NOMO-1 treated with dmso at 0.1 percent for 144 hours (cell line): ENCODE results near the gene DNAH5.

Source experiments
- DNase-seq: peaks from one replicate; lab custom pipeline; 2025; ENCODE audit not compliant: unreplicated experiment; lab: John Stamatoyannopoulos, UW

DNAH5 gene

DNA sequence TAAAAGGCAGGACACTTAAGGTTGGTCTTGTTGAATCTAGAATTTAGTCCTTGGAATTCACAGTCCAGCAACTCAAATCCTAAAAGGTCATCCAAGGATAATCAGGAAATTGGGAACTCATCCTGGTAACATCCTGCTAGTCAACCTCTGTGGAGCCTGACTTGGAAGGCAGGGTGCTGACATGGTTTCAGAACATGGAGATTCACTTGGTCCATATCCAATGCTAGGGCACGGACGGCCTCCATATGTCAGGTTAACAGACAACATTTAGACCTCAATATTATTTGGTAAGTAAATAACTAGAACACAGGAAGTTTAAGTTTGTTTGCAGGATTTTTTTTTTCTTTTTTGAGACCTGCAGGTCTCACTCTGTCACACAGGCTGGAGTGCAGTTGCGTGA is 783 bp upstream of the DNAH5 start:
- DNase-seq: no peak

DNA sequence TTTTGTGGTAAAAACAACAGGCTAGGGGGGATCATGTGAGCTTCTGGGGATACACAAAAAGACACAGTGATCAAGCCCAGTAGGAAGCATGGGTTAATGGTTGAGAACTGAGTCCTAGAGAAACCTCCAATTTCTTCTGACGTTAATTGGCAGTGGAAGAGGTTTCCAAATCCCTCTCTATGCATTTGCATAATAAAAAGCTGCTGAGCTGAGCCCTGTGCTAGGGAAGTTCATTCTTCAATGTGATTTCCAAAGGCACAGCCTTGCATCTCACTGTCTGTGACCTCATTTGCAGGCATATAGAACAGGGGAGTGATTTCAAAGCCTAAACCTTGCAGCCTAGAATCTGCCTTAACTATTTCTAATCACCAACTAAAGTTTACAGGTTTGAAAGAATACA is 812 bp downstream of the DNAH5 start:
- DNase-seq: no peak

DNA sequence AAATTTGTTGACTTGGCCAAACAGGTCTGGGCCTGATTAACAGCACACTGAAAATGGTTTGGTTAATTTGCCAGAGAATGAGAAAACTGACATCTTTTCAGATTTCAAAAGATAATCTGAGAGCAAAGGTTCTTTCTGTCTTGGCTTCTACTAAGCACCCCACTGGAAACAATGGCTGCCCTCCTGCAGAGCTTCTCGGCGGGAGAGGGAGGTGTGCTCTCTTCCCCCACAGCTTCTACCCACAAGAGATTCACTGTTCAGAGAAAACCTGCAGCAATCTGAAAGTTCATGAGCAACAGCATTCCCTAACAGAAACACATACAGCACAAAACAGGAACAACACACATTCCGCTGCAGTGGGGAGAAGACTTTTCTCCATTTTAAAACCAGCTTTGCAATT is 3.0 kb downstream of the DNAH5 start:
- no peak for DNase-seq

DNA sequence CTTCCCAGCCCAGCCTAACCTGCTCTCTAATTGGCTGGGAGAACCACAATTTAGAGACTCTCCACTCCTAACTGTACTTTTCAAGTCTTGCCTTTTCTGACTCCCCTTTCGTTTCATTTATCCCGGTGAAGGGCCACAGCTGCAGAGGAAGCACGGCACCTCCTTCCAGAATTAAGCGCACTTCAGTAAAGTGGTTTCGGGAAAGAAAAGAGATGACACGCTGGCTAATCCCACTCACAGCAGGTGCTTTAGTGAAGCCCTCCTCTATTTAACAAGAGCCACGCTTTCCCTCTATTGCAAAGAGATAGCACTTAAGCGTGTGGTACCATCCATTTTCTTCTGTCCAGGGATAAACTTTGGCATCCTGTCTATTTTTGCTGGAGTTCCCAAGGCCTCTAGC is 4.8 kb downstream of the DNAH5 start:
- no peak for DNase-seq

DNA sequence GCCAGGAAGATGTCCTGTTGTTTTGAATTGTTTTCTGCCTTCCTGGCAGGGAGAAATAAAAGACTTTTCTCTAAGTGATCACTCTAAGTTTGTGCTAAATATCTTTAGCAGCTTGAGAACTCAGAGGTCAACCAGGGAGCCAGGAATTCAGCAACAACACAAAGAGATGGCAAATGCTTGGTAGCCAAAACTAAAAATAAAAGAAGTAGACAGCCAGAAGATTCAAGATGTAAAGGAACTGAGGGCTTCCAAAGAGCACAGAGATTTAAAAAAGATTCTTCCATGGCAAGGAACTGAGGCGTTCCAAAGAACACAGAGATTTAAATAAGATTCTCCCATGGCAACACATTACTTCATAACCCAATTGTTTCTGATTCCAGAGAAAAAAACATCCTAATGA is 9.6 kb downstream of the DNAH5 start:
- DNase-seq: no peak

DNA sequence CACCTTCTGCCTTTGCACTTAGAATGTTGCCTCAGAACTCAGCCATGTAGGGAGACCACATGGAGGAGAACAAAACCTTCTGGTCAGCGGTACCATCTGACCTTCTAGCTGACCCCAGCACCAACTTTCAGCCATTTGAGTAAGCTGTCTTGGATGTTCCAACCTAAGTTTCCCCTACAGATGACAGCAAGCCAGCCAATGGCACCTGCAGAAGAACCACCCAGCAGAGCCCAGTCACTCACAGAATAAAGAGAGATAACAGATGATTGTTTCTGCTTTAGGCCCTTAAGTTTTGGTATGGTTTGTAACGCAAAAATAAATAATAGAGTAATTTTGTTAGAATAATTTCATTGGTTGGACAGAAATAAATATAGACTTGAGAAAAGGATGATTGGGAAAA is 10.4 kb downstream of the DNAH5 start:
- no peak for DNase-seq

DNA sequence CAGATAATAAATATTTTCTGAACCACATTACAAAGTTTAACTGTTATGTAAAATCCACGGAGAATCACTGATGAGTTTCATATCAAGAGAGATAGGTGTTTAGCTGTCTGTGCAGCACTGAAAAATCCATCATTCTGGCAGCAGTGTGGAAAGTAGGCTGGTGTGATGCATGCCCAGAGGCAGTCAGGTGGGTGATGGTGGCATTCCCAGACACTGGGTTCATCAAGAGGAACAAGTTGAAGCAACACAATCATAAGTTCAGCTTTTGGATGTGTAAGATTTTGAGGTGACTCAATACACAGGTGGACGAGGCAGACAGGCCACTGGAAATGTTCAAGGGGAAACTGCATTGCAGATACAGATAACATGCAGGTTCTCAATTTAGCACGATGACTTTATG is 11.9 kb downstream of the DNAH5 start:
- DNase-seq: no peak

DNA sequence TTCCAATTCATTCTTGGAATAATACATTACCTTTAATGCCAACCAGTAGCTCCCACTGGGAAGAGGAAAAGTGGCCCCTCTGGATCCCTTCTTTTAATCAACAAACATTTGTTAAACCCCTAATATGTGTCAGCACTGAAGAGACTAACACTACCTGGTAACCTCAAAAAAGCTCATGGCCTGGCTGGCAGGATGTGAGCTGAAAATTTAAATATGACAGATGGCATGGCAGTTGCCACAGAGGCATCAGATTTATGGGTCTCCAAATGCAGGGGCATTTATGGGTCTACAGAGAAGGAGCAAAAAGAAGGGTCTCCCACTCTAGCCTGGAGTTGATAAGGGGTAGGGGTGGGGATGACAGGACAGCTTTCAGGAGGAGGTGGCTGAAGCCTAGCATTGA is 12.5 kb downstream of the DNAH5 start:
- no peak for DNase-seq

DNA sequence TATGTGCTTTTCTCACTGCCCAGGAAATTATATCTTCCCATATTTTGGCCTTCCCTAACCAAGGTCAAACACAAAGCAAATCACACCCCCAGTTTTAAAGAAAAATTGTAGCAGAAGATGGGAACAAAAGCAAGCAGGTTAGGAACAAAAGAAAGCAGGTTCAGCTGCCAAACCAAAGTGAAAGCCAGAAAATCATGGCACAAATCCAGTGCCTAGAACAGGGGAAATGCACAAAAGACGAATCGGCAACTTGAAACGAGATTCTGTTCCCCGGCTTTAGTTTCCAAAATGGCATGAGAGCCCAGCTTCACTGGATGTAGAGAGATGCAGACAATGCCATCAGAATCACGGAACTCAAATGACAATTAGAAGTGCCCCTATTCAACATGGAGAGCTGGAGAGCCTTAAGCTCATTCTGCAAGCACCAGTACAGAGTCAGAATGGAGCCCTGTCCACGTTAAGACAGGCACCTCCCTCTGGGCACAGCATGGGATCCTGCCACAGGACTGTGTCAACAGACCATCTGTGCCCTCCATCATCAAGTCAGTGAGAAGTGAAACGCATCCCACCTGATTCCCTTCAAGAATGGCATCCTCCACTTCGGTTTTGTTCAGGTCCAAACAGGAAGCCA is 13.8 kb downstream of the DNAH5 start:
- no peak for DNase-seq

DNA sequence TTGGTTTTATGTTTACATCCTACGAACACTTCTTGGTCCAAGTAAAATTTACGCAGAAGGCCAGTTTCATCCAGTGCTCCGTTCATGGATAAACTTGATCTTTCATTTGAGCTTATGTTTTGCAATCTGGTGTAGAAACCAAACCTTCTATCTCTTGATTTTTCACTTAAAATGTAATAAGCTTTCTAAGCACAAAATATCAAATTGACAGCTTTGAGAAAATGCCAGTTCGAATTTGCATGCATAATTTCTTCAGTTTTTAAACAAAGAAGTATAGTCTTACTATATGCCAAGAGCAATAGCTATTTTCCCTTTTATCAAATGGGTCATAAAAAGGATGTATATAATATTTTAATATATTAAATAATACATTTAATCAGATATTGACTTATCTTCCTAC is 17.8 kb downstream of the DNAH5 start:
- DNase-seq: no peak

DNA sequence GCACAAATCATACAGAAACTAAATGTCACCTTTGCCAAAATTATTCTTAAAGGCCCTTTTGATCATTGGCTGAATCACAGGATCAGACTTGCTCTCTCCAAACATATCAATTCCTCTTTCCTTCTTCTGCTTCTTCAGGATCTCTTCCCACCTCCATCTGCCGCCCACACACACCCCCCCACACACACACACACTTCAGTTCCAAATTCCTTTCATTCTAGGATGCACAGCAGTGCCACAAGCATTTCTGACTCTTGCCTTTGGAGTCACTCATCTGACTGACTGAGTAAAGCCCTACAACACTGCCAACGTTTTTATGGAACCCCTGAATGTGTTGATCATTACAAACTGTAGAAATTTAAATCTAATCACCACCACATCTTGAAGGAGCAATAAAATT is 22.9 kb downstream of the DNAH5 start:
- no peak for DNase-seq

DNA sequence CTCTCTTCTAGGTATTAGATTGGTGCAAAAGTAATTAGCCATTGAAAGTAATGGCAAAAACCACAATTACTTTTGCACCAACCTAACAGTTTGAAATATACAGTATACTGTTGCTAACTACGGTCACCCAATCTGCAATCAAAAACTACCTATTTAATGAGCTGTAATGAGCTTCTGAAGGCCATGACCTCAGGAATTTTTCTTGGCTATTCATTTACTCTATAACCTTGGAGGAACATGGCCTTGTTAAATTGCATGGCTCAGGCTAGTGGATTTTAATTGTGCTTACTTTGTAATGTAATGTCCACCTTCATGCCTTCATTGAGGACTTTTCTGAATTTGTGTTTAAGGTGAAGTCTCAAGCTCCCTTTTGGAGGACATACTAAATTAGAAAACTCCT is 24.7 kb downstream of the DNAH5 start:
- DNase-seq: no peak

DNA sequence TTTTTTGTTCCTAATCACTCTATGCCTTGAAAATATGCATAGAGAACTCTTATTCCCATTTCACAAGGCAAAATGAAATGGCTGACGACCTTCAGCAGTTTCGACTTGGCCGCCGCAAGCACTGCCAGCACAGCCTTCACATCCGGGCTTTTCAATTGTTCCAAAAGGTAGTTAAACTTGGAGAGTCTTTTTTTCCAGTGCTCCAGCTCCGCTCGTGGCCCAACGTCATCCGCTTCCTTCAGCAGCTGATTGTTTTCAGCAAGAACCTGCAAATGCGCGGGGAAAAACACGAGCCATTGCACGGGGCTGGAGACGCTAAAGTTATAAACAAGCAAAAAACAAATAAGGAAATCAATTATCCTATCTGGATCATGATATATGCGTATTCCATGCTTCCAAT is 25.4 kb downstream of the DNAH5 start:
- no peak for DNase-seq

DNA sequence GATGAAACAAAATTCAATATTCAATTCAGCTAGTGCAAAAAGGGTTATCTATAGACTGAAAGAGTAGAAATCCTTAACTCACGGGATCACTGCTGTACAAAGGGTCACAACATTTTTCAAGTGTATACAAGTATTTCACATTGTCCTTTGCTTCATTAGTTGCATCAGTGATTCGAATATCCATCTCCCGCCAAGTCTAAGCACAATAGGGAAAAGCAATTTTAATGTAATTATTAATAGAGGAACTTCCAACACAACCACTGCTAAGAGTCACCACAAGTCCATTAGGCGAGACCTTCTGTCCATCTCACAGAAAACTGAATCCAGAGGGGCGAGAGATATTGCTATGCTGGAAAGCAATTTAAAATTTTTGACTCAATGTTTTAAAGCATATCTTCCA is 27.4 kb downstream of the DNAH5 start:
- no peak for DNase-seq

DNA sequence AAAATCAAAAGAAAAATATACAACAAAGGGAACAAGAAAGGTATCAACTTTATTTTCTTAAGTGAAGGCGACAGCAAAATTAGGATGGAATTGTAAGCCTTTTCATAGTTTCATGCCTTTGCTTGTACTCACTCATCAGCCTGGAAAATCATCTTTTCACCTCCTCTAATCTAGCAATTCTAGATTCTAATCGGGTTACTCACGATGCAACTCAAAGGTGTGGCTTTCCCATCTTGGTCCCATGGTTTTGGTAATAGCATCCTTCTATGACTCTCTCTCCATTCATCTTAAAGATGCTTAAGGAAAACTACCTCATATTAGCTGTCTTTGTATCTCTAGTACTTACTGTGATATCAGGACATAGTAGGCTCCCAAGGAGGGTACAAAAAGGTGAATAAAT is 30.5 kb downstream of the DNAH5 start:
- no peak for DNase-seq

DNA sequence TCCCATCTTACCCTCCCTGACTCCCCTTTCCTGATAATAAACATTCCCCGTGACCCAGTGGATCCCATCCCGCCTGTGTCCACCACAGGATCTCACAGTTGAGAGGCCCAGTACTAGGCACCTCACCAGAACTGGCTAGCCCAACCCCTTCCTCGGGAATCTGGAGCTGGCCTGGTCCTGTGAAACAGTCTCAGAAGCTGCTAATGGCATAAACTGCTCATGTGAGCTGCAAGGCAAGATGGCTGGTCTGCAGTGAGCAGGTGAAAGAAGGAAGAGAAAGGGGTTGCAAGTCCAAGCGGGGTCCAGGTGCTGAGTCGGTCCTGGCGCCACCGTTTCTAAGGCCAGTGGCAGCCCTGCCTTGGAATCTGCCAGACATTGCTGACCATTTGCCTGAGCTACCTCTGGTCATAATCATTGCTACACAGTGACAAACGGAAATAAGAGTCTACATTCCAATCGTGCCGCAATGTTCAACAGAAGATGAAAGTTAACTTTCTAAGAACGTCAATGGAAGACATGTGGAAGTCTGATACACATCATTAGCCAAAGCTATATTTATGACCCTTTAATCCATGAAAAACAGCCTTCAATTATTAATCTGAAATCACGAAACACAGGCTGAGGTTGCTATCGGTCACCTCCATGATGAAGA is 33.7 kb downstream of the DNAH5 start:
- DNase-seq: no peak

DNA sequence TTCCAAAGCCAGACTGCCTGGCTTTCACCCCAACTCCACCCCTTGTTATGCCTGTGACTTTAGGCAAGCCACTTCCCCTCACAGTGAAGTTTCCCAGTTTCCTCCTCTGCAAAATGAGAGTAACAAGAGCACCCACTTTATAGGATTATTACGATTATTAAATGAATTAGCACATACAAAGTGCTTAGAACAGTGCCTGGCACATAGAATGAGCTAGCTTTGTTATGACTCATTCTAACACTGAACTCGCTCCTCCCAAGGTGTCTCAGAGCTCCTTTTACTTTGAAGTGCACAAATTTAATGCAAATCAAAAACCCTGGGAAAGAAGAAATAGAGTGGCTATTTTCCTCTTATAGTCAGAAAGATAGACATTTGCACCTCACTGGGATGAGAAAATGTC is 34.3 kb downstream of the DNAH5 start:
- DNase-seq: no peak

DNA sequence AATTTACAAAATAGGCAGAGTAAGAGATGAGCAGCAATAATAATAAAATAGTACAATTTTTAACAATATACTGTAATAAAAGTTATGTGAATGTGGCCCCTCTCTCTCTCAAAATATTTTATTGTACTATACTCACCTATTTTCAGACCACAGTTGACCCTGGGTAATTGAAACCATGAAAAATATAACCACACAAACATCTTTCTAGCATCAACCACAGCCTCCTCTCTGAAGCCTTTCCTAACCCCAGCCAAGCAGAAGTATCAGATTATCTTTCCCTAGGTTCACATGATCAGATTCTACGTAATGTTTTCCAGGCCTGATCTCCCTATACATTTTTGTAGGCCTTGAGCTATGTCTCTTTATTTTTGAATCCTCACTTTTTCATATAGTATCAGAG is 35.2 kb downstream of the DNAH5 start:
- DNase-seq: no peak

DNA sequence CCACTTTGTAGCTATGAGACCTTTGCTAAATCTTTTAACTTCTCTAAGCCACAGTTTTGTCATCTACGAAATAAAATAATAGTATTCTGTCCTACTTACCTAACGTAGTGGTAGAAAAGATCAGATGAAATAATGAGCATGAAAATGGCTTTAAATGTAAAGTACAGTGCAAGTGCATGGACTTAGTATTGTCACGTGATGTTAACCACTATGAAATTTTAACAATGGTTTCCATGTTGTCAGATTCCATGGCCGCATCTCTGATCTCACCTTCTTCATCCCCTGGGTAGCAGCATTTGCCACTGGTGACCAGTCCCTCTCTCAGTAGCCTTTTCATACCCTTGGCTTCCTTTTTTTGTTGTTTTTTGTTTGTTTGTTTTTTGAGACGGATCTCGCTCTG is 45.9 kb downstream of the DNAH5 start:
- DNase-seq: no peak

DNA sequence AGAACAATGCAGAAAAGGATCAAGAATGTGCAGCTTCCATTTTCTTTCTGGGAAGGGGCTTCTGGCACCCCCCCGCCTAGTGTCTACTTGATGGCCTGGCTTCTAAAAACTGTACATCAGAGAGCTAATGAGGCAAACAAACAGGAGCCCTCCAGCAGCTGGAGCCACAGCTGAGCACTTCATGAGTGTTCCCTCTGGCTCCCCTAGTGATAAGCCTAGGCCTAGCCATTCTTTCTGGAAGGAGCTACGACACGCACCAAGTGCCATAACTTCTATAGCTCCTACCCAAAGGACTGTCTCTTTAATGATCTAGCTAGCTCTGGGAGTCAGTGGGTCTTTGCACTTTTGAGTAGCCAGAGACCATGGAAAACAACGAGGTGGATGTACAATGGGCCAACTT is 66.1 kb downstream of the DNAH5 start:
- DNase-seq: no peak

DNA sequence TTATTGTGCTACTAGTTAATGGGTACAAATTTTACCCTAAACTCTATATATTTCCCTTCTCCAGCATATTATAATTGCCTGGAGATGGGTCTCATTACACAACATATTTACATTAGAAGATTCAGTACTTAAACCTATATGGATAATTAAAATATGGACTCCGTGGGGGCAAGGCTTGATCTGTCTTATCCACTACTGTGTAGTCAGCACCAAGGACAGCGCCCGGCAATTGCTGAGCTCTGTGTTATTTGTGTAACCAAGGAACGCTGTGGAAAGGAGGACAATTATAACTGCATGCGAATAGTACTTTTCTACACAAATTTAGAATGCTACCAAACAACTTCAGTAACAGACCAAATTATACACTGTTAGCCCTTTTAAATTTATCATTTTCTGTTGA is 77.7 kb downstream of the DNAH5 start:
- no peak for DNase-seq

DNA sequence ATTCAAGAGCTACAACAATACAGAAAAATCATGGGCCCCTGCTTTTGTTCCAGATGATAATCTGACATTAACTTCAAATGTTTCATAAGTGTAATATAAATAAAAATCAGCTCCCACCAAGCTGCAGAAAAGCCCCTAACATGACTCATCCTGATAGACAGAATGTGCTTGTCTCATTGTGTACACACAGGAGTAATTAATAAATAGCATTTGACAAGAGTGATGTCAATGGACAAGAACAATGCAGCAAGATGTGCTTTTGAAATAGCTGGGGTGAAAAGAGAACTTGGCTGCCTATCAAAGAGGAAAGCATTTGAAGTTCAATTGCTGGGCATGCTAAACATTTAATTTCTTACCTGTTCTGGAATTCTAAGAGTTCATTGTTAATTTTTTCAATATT is 79.2 kb downstream of the DNAH5 start:
- DNase-seq: no peak

DNA sequence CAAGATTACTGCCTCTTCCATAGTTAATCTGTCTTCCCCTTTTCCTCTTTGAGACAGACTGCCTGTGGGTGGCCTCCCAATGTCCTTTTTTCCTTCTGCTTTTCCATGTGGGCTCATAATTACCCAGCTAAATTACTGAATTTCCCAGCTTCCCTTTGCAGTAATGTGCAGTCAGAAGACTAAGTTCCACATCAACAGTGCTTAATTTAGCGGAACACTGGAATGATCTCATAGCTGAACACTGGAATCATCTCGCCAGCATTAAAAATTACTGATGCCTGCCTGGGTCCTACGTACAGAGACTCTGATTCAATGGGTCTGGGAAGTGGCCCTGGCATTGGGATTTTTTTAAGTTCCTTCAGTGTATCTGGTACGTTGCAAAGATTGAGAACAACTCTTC is 84.3 kb downstream of the DNAH5 start:
- DNase-seq: no peak
